GM21717 (cell line): Measurements from ENCODE around the gene PRTN3.
"Not testable (repeated sequence)": the region's sequence is repeated elsewhere in the genome, so short reads cannot be mapped to it uniquely, and the experiment has no call there.

Source experiments
- ATAC-seq: cut with Tn5 transposase; IDR thresholded peaks from one replicate; pipeline ENCODE4 v1.9.1; 2021; ENCODE audit warnings: mild to moderate bottlenecking, moderate library complexity; ENCODE audit not compliant: unreplicated experiment

The PRTN3 gene

GRCh38 chr19:815079-815774 lies 25.6 kb upstream of the PRTN3 start:
- no peak for ATAC-seq

GRCh38 chr19:815775-816499 lies 24.9 kb upstream of the PRTN3 start:
- no peak for ATAC-seq

GRCh38 chr19:816500-816857 lies 24.3 kb upstream of the PRTN3 start:
- no peak for ATAC-seq

GRCh38 chr19:820212-820611 lies 20.6 kb upstream of the PRTN3 start:
- ATAC-seq, result not testable (repeated sequence)

GRCh38 chr19:821231-821824 lies 19.5 kb upstream of the PRTN3 start:
- no peak for ATAC-seq

- no peak for ATAC-seq
Observed at GRCh38 chr19:821825-822503, 18.8 kb upstream of the PRTN3 start, which contains the start of gene PLPPR3. TSS of gene PLPPR3 (minus strand) at chr19:821955. CDS start at chr19:821559, 396 bp downstream.

GRCh38 chr19:823565-824121 lies 17.2 kb upstream of the PRTN3 start:
- no peak for ATAC-seq

- no peak for ATAC-seq
Observed at GRCh38 chr19:824885-825284, 15.9 kb upstream of the PRTN3 start.

- no peak for ATAC-seq
Observed at GRCh38 chr19:825897-826644, 14.7 kb upstream of the PRTN3 start.

- ATAC-seq, result no peak
Observed at GRCh38 chr19:827314-827709, 13.5 kb upstream of the PRTN3 start.

- no peak for ATAC-seq
Observed at GRCh38 chr19:827710-828321, 13.0 kb upstream of the PRTN3 start, which contains the start of gene AZU1. TSS of gene AZU1 (plus strand) at chr19:827837. CDS start at chr19:827847, 10 bp downstream.

GRCh38 chr19:829129-829758 lies 11.6 kb upstream of the PRTN3 start:
- ATAC-seq, result no peak

- no peak for ATAC-seq
Observed at GRCh38 chr19:831407-832369, 9.1 kb upstream of the PRTN3 start.

- ATAC-seq, result no peak
Observed at GRCh38 chr19:834216-834615, 6.6 kb upstream of the PRTN3 start.

GRCh38 chr19:835210-835810 lies 5.5 kb upstream of the PRTN3 start:
- ATAC-seq, result no peak

- not testable (repeated sequence) for ATAC-seq
Observed at GRCh38 chr19:842802-843179, 2.0 kb downstream of the PRTN3 start.

- ATAC-seq, result no peak
Observed at GRCh38 chr19:843180-843835, 2.5 kb downstream of the PRTN3 start.
